ENCODE data around the gene WNT2. TPM values are rescaled to one million over a fixed set of nuclear protein-coding genes. Genes with fewer than 3 reads are reported as not detected.

WNT2 gene
- total RNA-seq, 4 donors from 2014 or later = not detected

GRCh38 chr7:117319181-117319580, 3.7 kb downstream of the WNT2 start:
- Histone ChIP-seq H3K36me3 (no peaks in the 10 kb centered on the region), H3K4me1 (peaks cover 0 to 16% (median 13%) of the 10 kb centered on the region in 4 donors), H3K9me3 (no peaks in the 10 kb centered on the region), H3K4me3 (no peak overlapping the region), H3K27ac (no peak overlapping the region), H3K27me3 (peaks cover 44% of the 10 kb centered on the region)
- no peak for DNase-seq
- in situ Hi-C loops (cut with MboI; ENCODE audit: low pct_ligation_motif_present in 1 of 4, low pct_unique_long_range_greater_than_20kb in 1 of 4, low sequenced_read_pairs in 3 of 4) = no loop called here
- TF ChIP-seq POLR2A (IDR thresholded peaks at IDR 0.05) = no peak
- TF ChIP-seq CTCF (IDR thresholded peaks at IDR 0.05) = no peak
- TF ChIP-seq POLR2AphosphoS5 (IDR thresholded peaks at IDR 0.05) = no peak
- TF ChIP-seq EP300 (IDR thresholded peaks at IDR 0.05; ENCODE audit: low read depth) = no peak
- 88 to 91% methylated on average over 3 of the region's 3 CpGs for WGBS, 2 donors (ENCODE audit: low coverage in 1 of 2)
- intact Hi-C loops (cut with DNase I; ENCODE audit: low total_unique reads) = no loop called here

DNA sequence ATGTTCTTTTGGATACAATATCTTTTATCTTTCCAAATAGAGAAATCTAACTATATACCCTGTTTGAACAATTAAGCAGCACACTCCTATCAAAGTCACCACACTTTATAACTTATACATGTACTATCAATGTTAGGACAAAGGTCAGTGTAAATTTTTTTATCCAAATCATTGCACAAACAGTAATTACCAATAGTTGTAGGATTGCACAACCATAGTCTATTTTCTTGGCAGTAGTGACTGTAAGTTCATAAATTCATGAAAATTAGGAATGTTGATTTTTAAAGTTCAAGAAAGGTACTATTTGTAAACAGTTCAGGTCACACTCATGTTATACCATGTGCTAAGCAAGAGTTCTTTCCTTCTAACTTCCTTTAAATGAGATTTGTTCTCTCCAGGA, 9.3 kb downstream of the WNT2 start:
- intact Hi-C loops (cut with DNase I; ENCODE audit: low total_unique reads) (no loop called here), in situ Hi-C loops (cut with MboI; ENCODE audit: low pct_ligation_motif_present in 1 of 4, low pct_unique_long_range_greater_than_20kb in 1 of 4, low sequenced_read_pairs in 3 of 4) (no loop called here)
- Histone ChIP-seq H3K9me3 (no peaks in the 10 kb centered on the region), H3K4me1 (no peaks in the 10 kb centered on the region), H3K27ac (no peak overlapping the region), H3K27me3 (peaks cover 7% of the 10 kb centered on the region), H3K4me3 (no peak overlapping the region), H3K36me3 (no peaks in the 10 kb centered on the region)
- no peak for DNase-seq
- no peak for TF ChIP-seq POLR2AphosphoS5 (IDR thresholded peaks at IDR 0.05)
- no peak for TF ChIP-seq POLR2A (IDR thresholded peaks at IDR 0.05)
- TF ChIP-seq CTCF (IDR thresholded peaks at IDR 0.05) = no peak
- no peak for TF ChIP-seq EP300 (IDR thresholded peaks at IDR 0.05; ENCODE audit: low read depth)

DNA sequence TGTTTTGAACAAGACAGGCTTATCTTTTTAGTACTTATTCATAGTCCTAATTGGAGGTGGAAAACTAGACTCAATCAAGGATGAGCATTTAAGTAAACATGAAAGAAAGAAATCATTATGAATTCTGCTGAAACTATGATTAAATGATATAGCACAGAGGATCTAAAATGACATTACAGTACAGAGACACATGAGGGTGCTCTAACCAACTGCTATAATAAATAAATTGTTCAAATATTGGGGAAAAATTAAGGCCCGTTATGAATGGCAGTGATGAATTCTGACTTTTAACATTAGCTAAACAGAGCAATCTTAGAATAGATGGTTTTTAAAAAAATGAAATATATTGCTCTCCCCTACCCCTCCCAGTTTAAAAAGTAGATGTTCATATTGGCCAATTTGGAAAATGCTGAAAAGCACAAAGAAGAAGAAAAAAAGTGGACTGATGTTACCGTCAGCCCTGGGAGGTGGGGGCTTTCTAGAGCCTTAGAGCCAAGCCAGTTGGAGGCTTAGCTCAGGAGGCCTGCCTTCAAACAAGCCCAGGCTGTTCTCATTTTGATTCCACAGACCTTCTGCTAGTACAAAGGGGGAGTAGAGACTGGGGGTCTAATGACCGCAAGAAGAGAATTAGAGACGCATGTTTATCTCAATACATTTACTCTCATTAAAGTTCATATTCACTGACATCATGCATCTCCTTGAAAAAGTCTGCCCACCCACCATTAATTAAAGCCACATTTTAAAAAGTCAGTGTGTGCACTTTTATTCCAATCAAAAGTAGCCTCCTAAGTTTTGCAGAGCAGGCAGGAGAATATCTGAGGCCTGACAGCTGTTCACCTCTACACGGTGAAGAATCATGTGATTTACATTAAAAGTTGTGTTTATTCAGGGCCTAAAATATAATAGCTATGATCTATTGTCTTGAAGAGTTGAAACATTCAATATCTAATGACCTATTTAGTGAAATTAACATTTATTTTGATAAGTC, 10.0 kb downstream of the WNT2 start:
- WGBS, 2 donors (ENCODE audit: low coverage in 1 of 2) = 66 to 79% methylated on average over 5 of the region's 5 CpGs
- in situ Hi-C loops (cut with MboI; ENCODE audit: low pct_ligation_motif_present in 1 of 4, low pct_unique_long_range_greater_than_20kb in 1 of 4, low sequenced_read_pairs in 3 of 4) (no loop called here), intact Hi-C loops (cut with DNase I; ENCODE audit: low total_unique reads) (no loop called here)
- no peaks in the 10 kb centered on the region for H3K36me3 ChIP-seq
- no peak for TF ChIP-seq CTCF (IDR thresholded peaks at IDR 0.05)
- TF ChIP-seq POLR2AphosphoS5 (IDR thresholded peaks at IDR 0.05) = no peak
- no peak for TF ChIP-seq POLR2A (IDR thresholded peaks at IDR 0.05)
- no peak for TF ChIP-seq EP300 (IDR thresholded peaks at IDR 0.05; ENCODE audit: low read depth)
- H3K4me3 ChIP-seq = no peak overlapping the region
- no peaks in the 10 kb centered on the region for H3K27me3 ChIP-seq
- H3K27ac ChIP-seq = no peak overlapping the region
- no peak for DNase-seq
- H3K9me3 ChIP-seq = no peaks in the 10 kb centered on the region
- no peaks in the 10 kb centered on the region for H3K4me1 ChIP-seq

DNA sequence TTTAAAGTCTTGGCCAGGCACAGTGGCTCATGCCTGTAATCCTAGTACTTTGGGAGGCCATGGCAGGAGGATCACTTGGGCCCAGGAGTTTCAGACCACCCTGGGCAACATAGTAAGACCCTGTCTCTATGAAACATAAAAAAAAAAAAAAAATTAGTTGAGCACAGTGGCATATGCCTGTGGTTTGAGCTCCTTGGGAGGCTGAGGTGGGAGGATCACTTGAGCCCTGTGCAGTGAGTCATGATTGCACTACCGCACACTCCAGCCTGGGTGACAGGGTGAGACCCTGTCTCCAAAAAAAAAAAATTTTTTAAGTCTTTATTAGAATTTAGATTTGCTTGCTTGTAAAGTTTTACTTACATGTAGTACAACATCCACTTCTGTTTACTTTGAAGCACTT, 14.0 kb downstream of the WNT2 start:
- H3K9me3 ChIP-seq = no peaks in the 10 kb centered on the region
- TF ChIP-seq EP300 (IDR thresholded peaks at IDR 0.05; ENCODE audit: low read depth) (no peak), POLR2A (IDR thresholded peaks at IDR 0.05) (no peak), CTCF (IDR thresholded peaks at IDR 0.05) (no peak), POLR2AphosphoS5 (IDR thresholded peaks at IDR 0.05) (no peak)
- H3K4me3 ChIP-seq = no peak overlapping the region
- no peaks in the 10 kb centered on the region for H3K36me3 ChIP-seq
- DNase-seq = no peak
- intact Hi-C loops (cut with DNase I; ENCODE audit: low total_unique reads) (no loop called here), in situ Hi-C loops (cut with MboI; ENCODE audit: low pct_ligation_motif_present in 1 of 4, low pct_unique_long_range_greater_than_20kb in 1 of 4, low sequenced_read_pairs in 3 of 4) (no loop called here)
- H3K27me3 ChIP-seq = no peaks in the 10 kb centered on the region
- no peaks in the 10 kb centered on the region for H3K4me1 ChIP-seq
- no peak overlapping the region for H3K27ac ChIP-seq
- WGBS, 2 donors (ENCODE audit: low coverage in 1 of 2) = 97 to 100% methylated on average over 1 of the region's 1 CpG

All from transverse colon (tissue), 4 donors.